HG03103 (cell line): ENCODE results near the gene STOX2.

Source experiments
- ATAC-seq: cut with Tn5 transposase; IDR thresholded peaks from one replicate; pipeline ENCODE4 v1.9.1; 2021; ENCODE audit warnings: low read depth; ENCODE audit not compliant: unreplicated experiment

Gene STOX2, protein sequence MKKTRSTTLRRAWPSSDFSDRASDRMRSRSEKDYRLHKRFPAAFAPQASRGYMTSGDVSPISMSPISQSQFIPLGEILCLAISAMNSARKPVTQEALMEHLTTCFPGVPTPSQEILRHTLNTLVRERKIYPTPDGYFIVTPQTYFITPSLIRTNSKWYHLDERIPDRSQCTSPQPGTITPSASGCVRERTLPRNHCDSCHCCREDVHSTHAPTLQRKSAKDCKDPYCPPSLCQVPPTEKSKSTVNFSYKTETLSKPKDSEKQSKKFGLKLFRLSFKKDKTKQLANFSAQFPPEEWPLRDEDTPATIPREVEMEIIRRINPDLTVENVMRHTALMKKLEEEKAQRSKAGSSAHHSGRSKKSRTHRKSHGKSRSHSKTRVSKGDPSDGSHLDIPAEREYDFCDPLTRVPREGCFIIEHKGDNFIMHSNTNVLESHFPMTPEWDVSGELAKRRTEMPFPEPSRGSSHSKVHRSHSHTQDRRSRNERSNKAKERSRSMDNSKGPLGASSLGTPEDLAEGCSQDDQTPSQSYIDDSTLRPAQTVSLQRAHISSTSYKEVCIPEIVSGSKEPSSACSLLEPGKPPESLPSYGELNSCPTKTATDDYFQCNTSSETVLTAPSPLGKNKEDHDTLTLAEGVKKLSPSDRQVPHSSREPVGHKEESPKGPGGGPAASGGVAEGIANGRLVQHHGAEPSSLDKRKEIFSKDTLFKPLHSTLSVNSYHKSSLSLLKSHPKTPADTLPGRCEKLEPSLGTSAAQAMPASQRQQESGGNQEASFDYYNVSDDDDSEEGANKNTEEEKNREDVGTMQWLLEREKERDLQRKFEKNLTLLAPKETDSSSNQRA (N-terminal part only)

DNA sequence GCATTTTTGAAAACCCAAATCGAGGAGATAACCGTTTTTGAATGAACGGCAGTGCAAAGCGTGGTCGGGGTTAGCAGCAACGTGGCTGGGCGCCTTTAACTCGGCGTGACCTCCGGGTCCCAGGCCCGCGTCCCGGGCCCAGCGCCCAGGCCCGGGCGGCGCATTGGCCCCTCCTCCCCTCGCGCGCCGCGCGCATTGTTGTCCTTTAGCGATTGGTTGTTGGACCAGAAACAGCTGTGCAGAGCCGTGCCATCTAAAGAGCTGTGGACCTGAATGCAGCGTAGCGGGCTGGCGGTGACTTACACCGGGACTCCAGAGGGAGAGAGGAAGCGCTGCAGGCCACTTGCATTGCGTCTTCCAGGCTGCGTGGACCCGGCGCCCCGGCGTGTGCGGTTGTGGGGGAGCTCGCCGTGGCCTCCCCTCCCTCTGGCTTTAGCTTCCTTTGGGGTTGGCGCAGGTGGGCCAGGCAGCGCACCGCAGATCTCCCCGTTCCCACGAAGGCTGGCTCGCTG is at the start of gene STOX2:
STOX2 (plus strand) TSS at position 227 of the 512 bp plus-strand sequence. CDS start 1,484 bp downstream, outside the sequence.
- ATAC-seq = no peak

DNA sequence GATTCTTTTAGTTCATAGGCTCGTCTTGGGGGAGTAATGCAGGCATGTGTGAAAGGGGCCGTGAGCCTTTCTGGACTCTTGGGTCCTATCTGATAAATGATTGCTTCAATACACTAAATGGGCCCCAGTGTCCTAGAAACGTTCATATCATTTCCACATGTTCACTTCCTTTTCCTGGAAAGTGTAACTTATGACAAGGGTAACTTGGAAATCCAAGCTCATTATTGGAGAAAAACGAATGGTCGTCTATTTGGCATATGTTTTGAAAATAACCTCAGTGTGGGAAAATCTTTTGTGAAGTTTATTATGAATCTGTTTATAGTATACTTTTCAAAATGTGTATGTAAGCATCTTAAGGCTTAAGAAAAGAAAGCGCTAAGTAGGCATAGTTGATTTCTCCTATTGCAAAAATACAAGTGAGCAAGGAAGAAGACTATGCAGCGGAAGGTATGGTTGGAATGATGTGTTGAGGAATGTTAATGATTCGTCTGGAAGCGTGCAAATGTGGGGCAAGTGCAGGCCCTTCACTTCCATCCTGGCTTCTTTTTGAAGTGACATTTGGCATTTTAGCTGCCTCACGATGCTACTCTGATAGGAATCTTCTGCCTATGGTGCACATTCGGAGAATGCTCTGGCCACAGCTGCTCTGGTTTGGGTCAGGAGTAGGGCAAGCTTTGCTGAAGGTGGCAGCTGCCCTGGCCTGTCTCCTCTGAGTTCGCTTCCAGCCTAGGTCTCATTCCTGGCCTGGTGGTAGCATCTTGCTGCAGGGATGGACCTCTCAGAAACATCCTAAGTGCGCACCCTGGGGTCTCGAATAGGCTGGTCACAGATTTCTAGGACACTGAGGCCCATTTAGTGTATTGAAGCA is 49.5 kb upstream of the STOX2 start:
- no peak for ATAC-seq

DNA sequence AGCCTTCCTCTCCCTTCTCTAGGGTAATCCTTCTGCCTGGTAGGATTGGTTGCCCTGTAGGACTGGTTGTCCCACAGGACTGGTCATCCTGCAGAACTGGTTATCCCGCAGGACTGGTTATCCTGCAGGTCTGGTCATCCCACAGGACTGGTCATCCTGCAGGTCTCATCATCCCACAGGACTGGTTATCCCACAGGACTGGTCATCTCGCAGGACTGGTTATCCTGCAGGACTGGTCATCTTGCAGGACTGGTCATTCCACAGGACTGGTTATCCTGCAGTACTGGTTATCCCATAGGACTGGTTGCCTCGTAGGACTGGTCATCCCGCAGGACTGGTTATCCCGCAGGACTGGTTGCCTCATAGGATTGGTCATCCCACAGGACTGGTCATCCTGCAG is 48.1 kb upstream of the STOX2 start:
- ATAC-seq = no peak

DNA sequence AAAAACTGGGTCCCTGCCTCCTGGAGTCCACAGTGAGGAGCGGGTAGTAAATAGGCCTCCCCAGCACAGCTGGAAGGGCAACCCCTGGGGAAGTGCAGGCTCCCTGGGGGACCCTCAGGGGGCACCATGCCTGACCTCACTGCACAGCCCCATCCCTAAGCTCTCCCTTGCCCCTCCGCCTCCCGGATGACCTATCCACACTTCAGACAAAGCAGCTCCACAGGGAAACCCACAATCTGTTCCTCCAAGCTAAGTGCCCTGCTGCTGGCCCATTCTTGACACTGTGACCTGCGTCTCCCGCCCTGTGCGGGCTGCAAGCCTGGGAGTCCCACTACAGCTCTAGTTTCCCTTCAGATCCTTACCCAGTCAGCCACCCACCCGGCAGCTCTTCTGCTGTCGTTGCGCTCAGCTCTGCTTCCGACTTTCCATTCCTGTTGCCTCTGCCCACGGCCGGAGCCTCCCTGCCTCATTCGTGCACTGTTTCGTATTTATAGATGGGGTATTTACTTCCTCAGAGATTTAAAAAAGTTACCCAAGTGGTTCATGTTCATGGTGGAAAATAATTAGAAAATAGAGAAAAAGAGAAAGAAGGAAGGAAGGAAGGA is 47.0 kb upstream of the STOX2 start:
- ATAC-seq = no peak

DNA sequence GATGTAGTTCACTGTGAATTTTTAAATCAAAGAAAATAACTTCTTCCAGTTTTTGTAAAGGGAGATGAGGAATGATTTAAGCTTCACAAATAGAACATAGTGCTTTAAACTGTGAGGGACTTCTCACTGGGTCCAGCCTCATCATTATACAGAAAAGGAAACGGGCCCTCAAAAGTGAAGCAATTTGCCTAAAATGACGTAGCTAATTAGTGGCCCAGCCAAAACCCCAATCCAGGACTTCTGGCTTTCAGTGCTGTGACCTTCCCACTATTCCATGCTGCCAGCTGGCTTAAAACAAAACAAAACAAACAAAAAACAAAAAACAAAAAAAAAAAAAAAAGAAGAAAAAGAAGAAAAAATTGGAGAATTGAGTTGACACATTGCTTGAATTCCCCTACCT is 45.0 kb upstream of the STOX2 start:
- no peak for ATAC-seq

DNA sequence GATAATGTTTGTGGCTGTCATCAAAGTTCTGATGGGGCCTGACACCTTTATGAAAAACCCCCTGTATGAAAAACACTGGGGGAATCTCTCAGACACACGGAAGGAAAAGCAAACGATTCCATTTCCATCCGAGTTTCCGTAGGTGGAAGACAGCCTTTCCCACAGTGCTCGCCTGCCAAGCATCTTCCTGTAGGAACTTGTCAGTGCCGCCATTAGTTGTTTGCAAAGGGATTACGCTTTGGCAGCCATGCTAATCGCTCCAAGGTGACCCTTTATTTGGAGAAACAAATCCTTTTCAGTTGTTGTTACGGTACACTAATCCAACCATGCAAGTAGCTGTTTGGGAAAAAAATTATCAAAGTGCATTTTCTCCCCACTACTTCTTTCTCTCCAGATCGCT is 44.4 kb upstream of the STOX2 start:
- no peak for ATAC-seq

DNA sequence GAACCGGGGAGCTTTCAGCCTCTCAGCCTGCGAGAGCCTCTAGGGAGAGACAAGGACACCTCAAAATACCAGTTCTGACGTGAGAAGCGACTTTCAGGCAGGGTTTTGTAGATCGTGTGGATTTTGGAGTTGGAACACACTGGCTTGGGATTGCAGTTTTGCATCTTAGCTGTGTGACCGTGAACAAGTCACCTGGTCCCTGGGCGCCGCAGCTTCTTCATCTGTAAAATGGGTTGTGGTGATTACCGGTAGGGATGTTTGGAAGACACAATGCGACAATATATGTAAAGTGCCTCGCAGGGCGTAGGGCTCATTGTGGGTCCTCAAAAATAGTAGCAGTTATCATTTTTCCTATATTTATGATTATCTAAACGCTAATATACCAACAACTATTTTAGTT is 43.7 kb upstream of the STOX2 start:
- no peak for ATAC-seq

DNA sequence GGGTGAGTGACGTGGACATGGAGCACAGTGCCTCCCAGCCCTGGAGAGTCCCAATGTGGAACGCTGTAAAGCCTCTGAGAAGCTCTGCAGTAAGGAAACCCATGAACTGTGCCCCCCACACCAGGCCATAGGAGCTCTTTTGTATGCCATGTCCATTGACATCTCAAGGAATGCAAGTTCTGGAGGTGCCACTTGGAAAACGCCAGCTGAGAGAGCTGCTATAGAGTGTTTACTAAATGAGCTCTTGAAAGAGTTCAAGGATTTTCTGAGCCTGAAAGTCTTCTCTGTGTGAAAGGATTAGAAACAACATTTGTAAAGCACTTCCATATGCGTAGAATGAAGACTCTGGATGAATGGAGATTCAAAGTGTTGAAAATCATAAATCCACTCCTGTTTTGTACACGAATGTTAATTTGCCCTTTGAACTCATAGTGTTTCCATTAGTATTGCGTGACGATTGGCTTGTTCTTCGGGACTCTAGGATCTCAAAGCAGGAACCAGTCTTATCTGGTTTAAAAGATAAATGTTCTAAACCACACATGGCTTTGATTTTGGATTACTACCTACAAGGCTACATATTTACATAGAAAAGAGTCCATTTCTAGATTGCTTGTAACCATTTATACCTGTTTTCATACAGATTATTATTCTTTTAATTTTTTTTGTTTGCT is 41.8 kb upstream of the STOX2 start:
- no peak for ATAC-seq

DNA sequence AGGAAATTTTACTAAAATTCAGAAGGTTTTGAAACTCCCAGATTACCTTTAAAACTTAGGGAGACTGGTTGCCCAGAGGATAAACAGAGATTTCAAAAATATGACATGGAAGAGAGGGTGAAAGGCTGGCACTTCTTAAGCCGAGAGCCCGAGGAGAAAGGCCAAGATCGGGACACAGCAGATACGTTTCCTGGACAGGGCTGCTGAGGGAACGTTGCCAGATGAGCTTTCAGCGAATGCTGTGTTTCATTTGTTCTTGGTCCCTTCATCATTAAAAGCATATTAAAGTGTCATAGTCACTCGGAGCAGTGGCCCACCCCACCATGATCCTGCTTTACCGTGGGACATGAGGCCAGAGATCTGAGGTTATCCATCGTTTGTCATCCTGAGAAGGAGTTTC is 37.9 kb upstream of the STOX2 start:
- no peak for ATAC-seq

DNA sequence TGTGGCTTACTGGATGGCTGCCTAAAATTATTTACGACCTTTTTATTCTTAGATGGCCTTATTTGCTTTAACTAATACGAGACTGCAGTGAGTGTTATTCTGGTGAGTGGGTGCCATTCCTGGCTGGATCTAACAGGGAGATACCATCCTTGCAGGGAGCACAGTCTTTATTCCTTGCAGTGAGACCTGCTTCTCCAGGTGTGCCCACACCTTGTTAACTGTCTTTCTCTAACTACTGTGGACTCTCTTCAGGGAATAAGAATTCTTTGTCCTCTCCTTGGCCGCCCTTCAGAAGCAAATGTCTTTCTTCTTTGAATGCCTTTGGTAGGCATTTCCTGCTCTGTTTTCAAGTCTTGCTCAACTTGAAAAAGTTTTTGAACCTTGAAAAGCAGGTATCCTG is 34.1 kb upstream of the STOX2 start:
- ATAC-seq = no peak

DNA sequence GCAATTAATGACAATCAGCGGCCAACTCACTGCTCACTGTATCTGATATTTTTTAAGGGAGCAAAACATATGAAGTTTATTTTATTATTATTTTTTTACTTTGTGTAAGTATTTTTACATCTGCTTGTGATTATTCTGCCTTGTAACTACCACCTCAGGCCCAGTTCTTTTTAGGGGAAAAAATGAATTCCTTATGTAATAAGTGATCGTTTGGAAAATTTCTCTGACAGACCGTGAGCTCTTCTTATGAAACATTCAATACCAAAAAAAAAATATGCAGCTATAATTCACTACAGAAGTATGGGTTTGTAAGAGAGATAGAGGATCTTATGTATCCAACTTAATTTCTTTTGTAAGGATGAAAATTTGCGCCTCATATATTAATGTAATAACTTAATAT is 33.5 kb upstream of the STOX2 start:
- no peak for ATAC-seq

DNA sequence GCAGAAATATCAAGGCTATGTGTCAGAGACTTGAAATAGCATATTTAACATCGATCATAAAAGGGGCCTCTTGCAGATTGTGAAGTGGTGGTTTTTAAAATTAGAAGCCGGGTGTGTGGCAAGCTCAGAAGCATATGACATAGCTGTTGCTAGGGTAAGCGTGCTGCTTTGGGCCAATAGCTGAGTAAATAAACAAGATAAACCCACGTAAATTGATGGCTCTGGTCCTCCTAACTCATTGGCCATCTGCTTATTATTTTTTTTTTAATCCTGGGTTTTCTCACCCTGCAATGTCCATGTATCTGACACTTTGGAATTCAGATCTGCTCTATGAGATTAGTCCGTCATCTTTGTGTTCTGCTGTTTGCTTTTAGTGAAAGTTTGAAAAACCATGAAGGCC is 32.6 kb upstream of the STOX2 start:
- ATAC-seq = no peak

DNA sequence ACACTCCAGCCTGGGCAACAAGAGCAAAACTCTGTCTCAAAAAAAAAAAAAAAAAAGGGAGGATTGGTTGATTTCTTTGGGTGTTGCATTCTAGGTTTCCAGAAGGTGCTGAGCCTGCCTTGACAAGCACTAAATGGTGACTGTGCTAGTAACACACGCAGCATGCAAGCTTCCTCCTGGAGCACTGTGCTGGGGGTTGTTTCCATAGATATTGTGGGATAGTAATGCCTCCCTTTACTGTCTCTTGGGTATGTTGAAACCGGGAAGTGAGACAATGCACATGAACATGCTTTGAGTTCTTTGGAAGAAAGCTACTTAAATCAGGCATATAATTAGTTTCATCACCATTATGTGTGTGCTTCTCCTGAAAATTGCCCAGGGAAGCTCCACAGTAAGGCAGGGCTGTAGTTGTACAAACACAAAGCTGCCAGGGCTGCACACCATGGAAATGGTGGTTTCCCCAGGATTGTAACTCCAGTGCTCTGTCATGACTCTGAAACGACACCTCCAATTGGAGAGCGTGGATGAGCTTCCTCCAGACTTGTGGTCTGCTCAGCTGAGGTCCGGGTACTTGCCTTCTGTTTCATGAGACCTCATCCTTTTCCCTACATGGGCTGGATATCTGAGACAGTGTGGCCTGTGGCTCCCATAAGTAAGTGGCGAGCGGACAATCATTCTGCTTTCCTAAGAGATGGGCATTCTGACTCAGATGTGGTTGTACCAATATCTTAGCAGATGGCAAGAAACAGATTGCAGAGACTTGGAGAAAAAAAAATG is 31.5 kb upstream of the STOX2 start:
- ATAC-seq = no peak

DNA sequence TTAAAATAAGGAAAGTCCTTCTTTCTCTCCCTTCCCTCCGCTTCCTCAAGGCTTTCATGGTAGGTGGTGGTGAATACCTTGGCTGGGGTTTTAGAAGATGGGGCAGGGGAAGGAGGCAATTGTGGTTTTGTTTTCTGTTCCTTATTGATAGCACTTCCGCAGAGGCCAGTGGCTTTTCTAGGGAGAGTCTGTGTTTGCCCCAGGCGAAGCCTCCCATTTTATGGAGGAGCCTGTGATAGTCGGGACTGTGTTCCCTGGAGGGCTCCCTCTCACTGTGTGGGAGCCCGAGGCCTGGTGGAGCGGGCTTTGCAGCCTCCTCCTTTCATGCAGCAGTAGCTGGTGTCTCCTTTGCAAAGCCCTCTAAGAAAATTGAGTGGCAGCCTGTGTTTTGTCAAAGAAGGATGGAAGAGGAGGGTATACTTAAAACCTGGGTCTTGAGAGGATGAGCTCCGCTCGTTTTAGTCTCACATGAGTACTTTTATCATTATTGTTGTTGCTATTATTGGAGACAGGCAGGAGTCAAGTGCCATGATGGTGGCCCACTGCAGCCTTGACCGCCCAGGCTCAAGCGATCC is 29.8 kb upstream of the STOX2 start:
- ATAC-seq = no peak

DNA sequence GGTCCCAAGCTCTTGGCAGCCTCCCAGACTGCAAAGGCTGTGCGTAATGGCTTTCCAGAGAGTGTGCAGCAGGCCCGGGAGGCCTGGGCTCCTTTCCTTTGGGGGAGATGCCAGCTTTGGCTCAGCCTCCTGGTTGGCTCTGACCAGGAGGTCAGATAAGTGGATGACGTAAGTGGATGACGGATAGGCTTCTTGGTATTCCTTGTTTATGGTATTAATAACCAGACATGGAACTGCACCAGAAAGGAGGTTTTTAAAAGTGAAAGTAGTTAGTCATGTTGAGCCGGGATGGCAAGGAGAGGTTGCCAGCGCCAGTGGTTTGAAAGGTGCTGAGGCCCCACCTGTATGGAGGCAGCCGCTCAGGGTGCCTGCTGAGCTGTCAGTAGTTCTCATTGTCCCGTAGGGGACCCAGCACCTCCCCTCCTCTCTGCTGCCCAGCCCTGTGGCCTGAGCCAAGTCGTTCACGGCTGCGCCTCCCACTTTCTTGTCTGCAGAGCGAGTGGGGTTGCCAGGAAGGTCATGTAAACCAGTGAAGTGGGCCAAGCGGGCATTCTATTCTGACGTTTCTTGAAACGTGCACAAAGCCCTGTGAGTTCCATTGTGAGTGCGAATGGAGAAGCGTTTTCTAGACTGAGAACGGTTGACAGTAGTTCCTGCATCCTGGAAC is 28.7 kb upstream of the STOX2 start:
- ATAC-seq = no peak

DNA sequence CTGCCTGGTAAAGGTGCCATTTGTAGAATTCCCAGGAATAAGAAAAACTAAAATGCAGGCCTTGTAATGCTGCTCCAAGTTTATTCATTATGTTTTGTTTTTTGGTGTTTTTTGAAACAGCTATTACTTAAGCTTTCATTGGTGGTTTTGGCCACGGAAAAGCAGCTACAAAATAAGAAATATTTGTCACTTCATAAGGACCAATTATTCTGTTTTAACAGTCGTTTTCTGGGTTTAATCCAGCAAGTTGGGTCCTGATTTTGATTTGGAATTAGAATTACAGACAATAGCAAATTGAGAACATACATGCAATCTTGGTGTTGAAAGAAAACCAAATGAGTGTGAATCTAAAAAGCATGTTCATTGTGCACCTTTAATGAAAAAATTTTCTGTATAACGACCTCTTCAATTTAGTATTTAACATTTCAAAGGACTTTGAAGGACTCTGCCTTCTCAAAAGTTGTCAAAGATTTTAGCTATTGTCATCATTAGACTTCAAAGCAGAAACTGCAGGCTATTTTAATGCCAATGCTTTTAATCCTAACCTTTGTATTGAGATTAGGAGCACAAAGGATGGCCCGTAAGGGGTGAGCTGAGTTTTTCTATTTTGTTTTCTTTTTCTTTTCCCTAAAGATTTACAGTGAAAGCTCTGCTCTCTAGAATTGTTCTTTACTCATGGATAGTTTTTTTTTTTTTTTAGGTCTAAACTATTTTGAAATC is 26.7 kb upstream of the STOX2 start:
- ATAC-seq = no peak

DNA sequence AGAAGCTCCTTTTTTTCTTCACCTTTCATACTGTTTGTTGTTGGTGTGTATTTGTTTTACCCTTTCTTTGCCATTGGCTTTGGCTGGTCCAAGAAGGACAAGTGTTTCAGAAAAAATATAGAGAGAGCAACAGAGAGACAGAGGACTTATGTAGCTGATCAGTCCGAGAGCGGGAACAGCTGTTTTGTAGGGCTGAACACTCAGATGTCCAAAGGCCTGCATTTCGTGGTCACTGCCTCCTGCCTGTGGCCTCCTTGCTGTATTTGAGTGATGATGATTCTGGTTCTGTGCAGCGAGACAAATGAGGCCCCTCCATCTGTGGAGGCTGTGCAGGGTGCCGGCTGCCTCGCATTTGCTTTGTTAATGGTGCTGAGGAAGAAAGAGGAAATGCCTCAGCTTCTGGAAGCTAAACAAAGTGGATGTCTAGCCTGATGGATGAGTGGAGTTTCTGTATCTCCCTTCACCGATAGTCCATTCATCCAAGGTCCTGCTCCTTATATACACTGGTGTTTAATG is 19.8 kb upstream of the STOX2 start:
- no peak for ATAC-seq
